ENCODE data around the gene PPM1K.

- TF ChIP-seq, protein P1, sequence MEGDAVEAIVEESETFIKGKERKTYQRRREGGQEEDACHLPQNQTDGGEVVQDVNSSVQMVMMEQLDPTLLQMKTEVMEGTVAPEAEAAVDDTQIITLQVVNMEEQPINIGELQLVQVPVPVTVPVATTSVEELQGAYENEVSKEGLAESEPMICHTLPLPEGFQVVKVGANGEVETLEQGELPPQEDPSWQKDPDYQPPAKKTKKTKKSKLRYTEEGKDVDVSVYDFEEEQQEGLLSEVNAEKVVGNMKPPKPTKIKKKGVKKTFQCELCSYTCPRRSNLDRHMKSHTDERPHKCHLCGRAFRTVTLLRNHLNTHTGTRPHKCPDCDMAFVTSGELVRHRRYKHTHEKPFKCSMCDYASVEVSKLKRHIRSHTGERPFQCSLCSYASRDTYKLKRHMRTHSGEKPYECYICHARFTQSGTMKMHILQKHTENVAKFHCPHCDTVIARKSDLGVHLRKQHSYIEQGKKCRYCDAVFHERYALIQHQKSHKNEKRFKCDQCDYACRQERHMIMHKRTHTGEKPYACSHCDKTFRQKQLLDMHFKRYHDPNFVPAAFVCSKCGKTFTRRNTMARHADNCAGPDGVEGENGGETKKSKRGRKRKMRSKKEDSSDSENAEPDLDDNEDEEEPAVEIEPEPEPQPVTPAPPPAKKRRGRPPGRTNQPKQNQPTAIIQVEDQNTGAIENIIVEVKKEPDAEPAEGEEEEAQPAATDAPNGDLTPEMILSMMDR (IDR thresholded peaks at IDR 0.05), result no peak
- TF ChIP-seq KDM1A (IDR thresholded peaks at IDR 0.05; ENCODE audit: low read depth), result no peak
Measured at GRCh38 chr4:88285235-88285653, 883 bp upstream of the PPM1K start.
